NB4 (cell line): ENCODE data around the gene HOMER2.

Experiments
- MAX ChIP-seq: IDR thresholded peaks from 2 replicates; pipeline ENCODE4 v1.6.1; 2011; ENCODE audit warnings: low read depth, low read length
- TF ChIP-seq, protein P1 (sequence below): IDR thresholded peaks from one replicate; pipeline ENCODE4 v1.5.1; 2012; ENCODE audit warnings: low read depth, low read length

DNA sequence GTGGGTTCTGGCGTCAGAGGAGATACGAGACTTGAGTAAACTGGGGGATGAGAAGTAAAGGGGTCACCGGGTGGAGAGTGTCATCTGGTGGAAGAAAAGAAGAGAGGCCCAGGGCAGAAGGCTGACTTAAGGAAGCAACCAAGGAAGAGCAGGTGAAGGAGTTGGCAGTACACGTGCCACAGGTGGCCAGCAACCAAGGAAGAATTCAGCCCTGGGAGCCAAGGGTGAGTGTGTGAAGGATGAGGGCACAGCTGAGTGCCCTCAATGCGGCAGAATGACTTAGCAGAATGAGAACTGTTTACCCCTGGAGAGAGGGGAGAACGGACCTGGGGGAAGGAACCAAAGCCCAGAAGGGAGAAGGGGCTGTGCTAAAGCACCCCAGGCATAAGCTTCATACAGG lies 71.8 kb downstream of the HOMER2 start:
- TF ChIP-seq, protein P1, sequence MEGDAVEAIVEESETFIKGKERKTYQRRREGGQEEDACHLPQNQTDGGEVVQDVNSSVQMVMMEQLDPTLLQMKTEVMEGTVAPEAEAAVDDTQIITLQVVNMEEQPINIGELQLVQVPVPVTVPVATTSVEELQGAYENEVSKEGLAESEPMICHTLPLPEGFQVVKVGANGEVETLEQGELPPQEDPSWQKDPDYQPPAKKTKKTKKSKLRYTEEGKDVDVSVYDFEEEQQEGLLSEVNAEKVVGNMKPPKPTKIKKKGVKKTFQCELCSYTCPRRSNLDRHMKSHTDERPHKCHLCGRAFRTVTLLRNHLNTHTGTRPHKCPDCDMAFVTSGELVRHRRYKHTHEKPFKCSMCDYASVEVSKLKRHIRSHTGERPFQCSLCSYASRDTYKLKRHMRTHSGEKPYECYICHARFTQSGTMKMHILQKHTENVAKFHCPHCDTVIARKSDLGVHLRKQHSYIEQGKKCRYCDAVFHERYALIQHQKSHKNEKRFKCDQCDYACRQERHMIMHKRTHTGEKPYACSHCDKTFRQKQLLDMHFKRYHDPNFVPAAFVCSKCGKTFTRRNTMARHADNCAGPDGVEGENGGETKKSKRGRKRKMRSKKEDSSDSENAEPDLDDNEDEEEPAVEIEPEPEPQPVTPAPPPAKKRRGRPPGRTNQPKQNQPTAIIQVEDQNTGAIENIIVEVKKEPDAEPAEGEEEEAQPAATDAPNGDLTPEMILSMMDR: no peak
- TF ChIP-seq MAX: no peak
